ENCODE results near the gene PDE1C. TPM values are rescaled to one million over a fixed set of nuclear protein-coding genes. Genes with fewer than 3 reads are reported as not detected.

Gene PDE1C
- total and polyA plus RNA-seq, 2 experiments from 2014 or later, result 0.38 to 2.3 TPM

GRCh38 chr7:31957090-31957720, 113.0 kb downstream of the PDE1C start:
- no peaks in the 10 kb centered on the region for H3K27me3 ChIP-seq
- H3K9me3 ChIP-seq (ENCODE audit: low read depth), result no peaks in the 10 kb centered on the region
- TF ChIP-seq CTCF (IDR thresholded peaks at IDR 0.05; ENCODE audit: low read depth, low read length), result no peak
- no peak overlapping the region for H3K4me3 ChIP-seq
- H3K36me3 ChIP-seq, result no peaks in the 10 kb centered on the region
- peak in 1 of 2 donors; percentile 11 for DNase-seq (ENCODE audit: low read depth in 1 of 2, low spot score in 1 of 2)
- no peak overlapping the region for H3K27ac ChIP-seq
- no peaks in the 10 kb centered on the region for H3K4me1 ChIP-seq (ENCODE audit: low read depth)

- Histone ChIP-seq H3K9me3 (ENCODE audit: low read depth) (no peaks in the 10 kb centered on the region), H3K4me3 (no peak overlapping the region), H3K4me1 (ENCODE audit: low read depth) (no peaks in the 10 kb centered on the region), H3K27ac (no peak overlapping the region), H3K36me3 (no peaks in the 10 kb centered on the region), H3K27me3 (no peaks in the 10 kb centered on the region)
- DNase-seq (ENCODE audit: low read depth in 1 of 2, low spot score in 1 of 2), result no peak
- TF ChIP-seq CTCF (IDR thresholded peaks at IDR 0.05; ENCODE audit: low read depth, low read length), result no peak
Observed at GRCh38 chr7:31955641-31956040, 114.6 kb downstream of the PDE1C start.

GRCh38 chr7:31955021-31955420, 115.2 kb downstream of the PDE1C start:
- TF ChIP-seq CTCF (IDR thresholded peaks at IDR 0.05; ENCODE audit: low read depth, low read length), result no peak
- Histone ChIP-seq H3K4me3 (no peak overlapping the region), H3K4me1 (ENCODE audit: low read depth) (no peaks in the 10 kb centered on the region), H3K36me3 (no peaks in the 10 kb centered on the region), H3K27ac (no peak overlapping the region), H3K27me3 (no peaks in the 10 kb centered on the region), H3K9me3 (ENCODE audit: low read depth) (no peaks in the 10 kb centered on the region)
- peak in 1 of 2 donors; percentile 16 for DNase-seq (ENCODE audit: low read depth in 1 of 2, low spot score in 1 of 2)

- H3K27me3 ChIP-seq, result no peaks in the 10 kb centered on the region
- H3K4me1 ChIP-seq (ENCODE audit: low read depth), result no peaks in the 10 kb centered on the region
- TF ChIP-seq CTCF (IDR thresholded peaks at IDR 0.05; ENCODE audit: low read depth, low read length), result no peak
- H3K27ac ChIP-seq, result no peak overlapping the region
- no peaks in the 10 kb centered on the region for H3K9me3 ChIP-seq (ENCODE audit: low read depth)
- DNase-seq (ENCODE audit: low read depth in 1 of 2, low spot score in 1 of 2), result no peak
- H3K4me3 ChIP-seq, result no peak overlapping the region
- H3K36me3 ChIP-seq, result no peaks in the 10 kb centered on the region
Observed at GRCh38 chr7:31954500-31954899, 115.7 kb downstream of the PDE1C start.

GRCh38 chr7:31953432-31953831, 116.8 kb downstream of the PDE1C start:
- H3K27ac ChIP-seq, result no peak overlapping the region

More at GRCh38 chr7:31953432-31953831, 116.8 kb downstream of the PDE1C start:
- no peak for DNase-seq (ENCODE audit: low read depth in 1 of 2, low spot score in 1 of 2)
- no peaks in the 10 kb centered on the region for H3K4me1 ChIP-seq (ENCODE audit: low read depth)
- no peak for TF ChIP-seq CTCF (IDR thresholded peaks at IDR 0.05; ENCODE audit: low read depth, low read length)
- H3K27me3 ChIP-seq, result no peaks in the 10 kb centered on the region
- no peak overlapping the region for H3K4me3 ChIP-seq
- H3K36me3 ChIP-seq, result no peaks in the 10 kb centered on the region
- no peaks in the 10 kb centered on the region for H3K9me3 ChIP-seq (ENCODE audit: low read depth)

All from cardiac muscle cell (in vitro differentiated cells and primary cell).